ENCODE results near the gene EXD3.
A peak's percentile ranks its signal among the peaks of the same experiment; 100 is the strongest.

Gene EXD3

GRCh38 chr9:137307255-137308056, 115.5 kb downstream of the EXD3 start:
- Histone ChIP-seq H4K20me1 (0 out of 22 replicates have a peak, but pooled peaks cover 0 to 9% (median 0%) of the 10 kb centered on the region in 11 experiments), H3K36me3 (no peaks in the 10 kb centered on the region), H3K9me3 (replicated peaks in 1 of 11) (no peaks in the 10 kb centered on the region), H3K9ac (peak overlapping the region; percentile 36 to 81 (median 70); a peak in 20 of 22 replicates), H3K27ac (peak overlapping the region in 9 of 11 experiments; percentile 73 to 88 (median 81); a peak in 18 of 22 replicates), H3K4me1 (peaks cover 65 to 95% (median 89%) of the 10 kb centered on the region in 10 experiments), H3K27me3 (no peaks in the 10 kb centered on the region; a peak in 1 of 22 replicates), H3K4me2 (peak overlapping the region; percentile 96 to 100 (median 98)), H3K4me3 (peak overlapping the region in 8 of 10 experiments; percentile 5 to 57 (median 44); a peak in 14 of 20 replicates)
- no peak for TF ChIP-seq Cebpa-rat (IDR thresholded peaks at IDR 0.05)

GRCh38 chr9:137306850-137307254, 116.1 kb downstream of the EXD3 start:
- Histone ChIP-seq H3K9me3 (replicated peaks in 1 of 11) (no peaks in the 10 kb centered on the region), H3K36me3 (no peaks in the 10 kb centered on the region), H3K4me3 (peak overlapping the region in 9 of 10 experiments; percentile 5 to 57 (median 45); a peak in 14 of 20 replicates), H4K20me1 (0 out of 22 replicates have a peak, but pooled peaks cover 0 to 9% (median 0%) of the 10 kb centered on the region in 11 experiments), H3K4me1 (peaks cover 65 to 93% (median 88%) of the 10 kb centered on the region in 10 experiments), H3K4me2 (peak overlapping the region; percentile 96 to 100 (median 98)), H3K27me3 (peaks cover 0 to 2% (median under 1%) of the 10 kb centered on the region in 11 experiments; a peak in 11 of 22 replicates), H3K9ac (peak overlapping the region; percentile 36 to 81 (median 70); a peak in 20 of 22 replicates), H3K27ac (peak overlapping the region in 10 of 11 experiments; percentile 58 to 88 (median 80); a peak in 20 of 22 replicates)
- TF ChIP-seq Cebpa-rat (IDR thresholded peaks at IDR 0.05): no peak

DNA sequence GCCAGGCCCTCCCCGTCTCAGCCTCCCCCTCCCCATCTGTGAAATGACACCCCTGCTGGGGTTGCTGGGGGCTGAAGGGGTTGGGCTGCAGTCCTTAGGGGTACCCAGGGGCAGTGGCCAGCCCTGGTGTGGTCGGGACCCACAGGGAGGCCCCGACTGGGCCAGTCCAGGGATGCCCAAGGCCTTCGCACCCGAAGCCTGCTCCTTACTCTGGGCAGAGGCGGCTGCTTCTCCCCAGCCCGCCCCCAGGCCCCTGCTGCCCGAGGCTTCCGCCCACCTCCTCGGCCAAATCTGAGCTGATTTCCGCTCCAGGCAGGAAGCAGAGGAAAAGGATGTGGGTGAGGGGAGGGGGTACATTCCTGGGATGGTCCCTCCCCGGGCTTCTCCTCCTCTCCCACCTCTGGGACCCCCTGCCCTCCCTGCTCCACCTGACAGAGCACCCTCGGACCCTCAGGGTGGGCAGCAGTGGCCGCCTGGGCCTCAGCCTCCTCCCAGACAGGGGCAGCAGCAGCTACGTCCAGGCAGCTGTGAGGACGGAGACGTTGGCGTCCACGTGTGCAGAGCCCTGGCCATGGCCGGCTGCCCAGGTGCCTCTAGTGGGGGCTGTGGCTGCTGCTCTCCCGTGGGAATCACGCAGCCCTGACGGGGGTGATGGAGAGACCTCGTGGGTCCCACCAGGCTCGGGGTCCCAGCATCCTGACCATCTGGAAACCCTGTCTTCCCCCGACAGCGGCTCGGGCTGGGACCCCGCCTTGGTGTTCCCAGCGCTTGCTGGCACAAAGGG, 116.7 kb downstream of the EXD3 start:
- Histone ChIP-seq H3K27me3 (peaks cover 5 to 8% (median 7%) of the 10 kb centered on the region in 11 experiments), H3K27ac (peak overlapping the region; percentile 34 to 88 (median 80); a peak in 21 of 22 replicates), H4K20me1 (peaks cover 0 to 13% (median 5%) of the 10 kb centered on the region in 11 experiments; a peak in 16 of 22 replicates), H3K4me2 (peak overlapping the region; percentile 96 to 100 (median 98)), H3K4me1 (peaks cover 64 to 93% (median 88%) of the 10 kb centered on the region in 10 experiments), H3K4me3 (peak overlapping the region; percentile 5 to 57 (median 44); a peak in 17 of 20 replicates), H3K9ac (peak overlapping the region; percentile 45 to 81 (median 70); a peak in 20 of 22 replicates), H3K36me3 (no peaks in the 10 kb centered on the region), H3K9me3 (replicated peaks in 1 of 11) (no peaks in the 10 kb centered on the region)
- no peak for TF ChIP-seq Cebpa-rat (IDR thresholded peaks at IDR 0.05)

DNA sequence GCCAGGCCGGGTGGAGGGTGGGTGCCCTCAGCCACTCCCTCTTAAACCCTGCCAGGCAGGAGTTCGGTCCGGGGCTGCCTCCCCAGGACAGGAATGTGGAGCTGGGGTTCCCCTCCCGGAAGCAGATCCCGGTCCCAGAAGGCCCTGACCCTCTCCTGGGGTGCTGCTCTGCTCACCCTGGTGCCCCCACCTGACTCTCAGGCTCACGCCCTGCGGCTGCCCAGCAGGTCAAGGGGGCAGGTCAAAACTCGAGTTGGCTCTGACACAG, 117.2 kb downstream of the EXD3 start:
- Histone ChIP-seq H3K4me3 (peak overlapping the region in 8 of 10 experiments; percentile 10 to 57 (median 46); a peak in 15 of 20 replicates), H3K27me3 (peaks cover 10 to 14% (median 12%) of the 10 kb centered on the region in 11 experiments), H3K36me3 (no peaks in the 10 kb centered on the region), H3K27ac (peak overlapping the region; percentile 34 to 88 (median 80); a peak in 20 of 22 replicates), H3K9me3 (replicated peaks in 1 of 11) (no peaks in the 10 kb centered on the region), H4K20me1 (peaks cover 0 to 12% (median 10%) of the 10 kb centered on the region in 11 experiments; a peak in 17 of 22 replicates), H3K9ac (peak overlapping the region in 10 of 11 experiments; percentile 45 to 81 (median 70); a peak in 19 of 22 replicates), H3K4me2 (peak overlapping the region; percentile 96 to 100 (median 98)), H3K4me1 (peaks cover 60 to 93% (median 86%) of the 10 kb centered on the region in 10 experiments)
- TF ChIP-seq Cebpa-rat (IDR thresholded peaks at IDR 0.05): no peak

DNA sequence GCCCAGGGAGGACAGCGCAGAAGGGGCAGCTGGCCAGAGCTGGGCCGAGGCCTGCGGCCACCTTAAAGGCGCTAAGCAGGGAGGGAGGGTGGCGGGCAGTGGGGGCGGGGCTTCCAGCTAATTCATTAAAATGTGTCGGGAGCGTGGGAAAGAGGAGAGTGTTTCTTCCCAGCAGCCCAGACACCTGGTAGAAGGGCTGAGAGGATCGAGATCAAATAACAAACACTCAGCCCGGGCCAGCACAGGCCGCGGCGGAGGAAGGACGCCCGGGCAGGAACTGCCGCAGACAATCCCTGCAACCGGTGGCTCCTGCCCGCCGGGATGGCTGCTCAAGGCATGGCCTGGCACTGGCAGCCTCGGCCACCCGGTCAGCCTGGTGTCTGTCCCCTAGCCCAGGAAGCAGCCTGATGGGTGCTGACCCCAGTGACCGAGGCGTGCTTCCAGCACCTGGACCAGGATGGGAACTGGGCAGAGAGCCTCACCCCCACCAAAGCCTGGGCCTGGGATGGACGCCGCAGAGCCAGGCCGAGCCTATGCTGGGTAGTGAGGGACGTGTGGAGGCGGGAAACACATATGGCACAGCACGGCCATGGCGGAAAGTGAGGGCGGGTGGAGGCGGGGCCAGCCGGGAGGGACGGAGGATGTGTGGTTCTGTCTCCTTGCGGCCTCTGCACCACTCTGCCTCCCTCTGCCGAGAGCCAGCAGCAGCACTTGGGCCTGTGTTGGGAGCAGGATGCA, 117.7 kb downstream of the EXD3 start:
- no peaks in the 10 kb centered on the region for H3K36me3 ChIP-seq
- H4K20me1 ChIP-seq: peaks cover 0 to 15% (median 10%) of the 10 kb centered on the region in 11 experiments; a peak in 17 of 22 replicates
- H3K4me3 ChIP-seq: peak overlapping the region in 5 of 10 experiments; percentile 44 to 57 (median 47); a peak in 8 of 20 replicates
- no peaks in the 10 kb centered on the region for H3K9me3 ChIP-seq (replicated peaks in 1 of 11)
- H3K4me1 ChIP-seq: peaks cover 60 to 90% (median 83%) of the 10 kb centered on the region in 10 experiments
- H3K27me3 ChIP-seq: peaks cover 16 to 19% (median 16%) of the 10 kb centered on the region in 11 experiments
- TF ChIP-seq Cebpa-rat (IDR thresholded peaks at IDR 0.05): no peak
- H3K4me2 ChIP-seq: peak overlapping the region; percentile 96 to 100 (median 98)
- peak overlapping the region in 10 of 11 experiments; percentile 45 to 81 (median 70); a peak in 18 of 22 replicates for H3K9ac ChIP-seq
- H3K27ac ChIP-seq: peak overlapping the region; percentile 34 to 88 (median 80); a peak in 20 of 22 replicates

- peaks cover 23 to 26% (median 23%) of the 10 kb centered on the region in 11 experiments for H3K27me3 ChIP-seq
Measured at GRCh38 chr9:137304383-137305059, 118.4 kb downstream of the EXD3 start.

DNA sequence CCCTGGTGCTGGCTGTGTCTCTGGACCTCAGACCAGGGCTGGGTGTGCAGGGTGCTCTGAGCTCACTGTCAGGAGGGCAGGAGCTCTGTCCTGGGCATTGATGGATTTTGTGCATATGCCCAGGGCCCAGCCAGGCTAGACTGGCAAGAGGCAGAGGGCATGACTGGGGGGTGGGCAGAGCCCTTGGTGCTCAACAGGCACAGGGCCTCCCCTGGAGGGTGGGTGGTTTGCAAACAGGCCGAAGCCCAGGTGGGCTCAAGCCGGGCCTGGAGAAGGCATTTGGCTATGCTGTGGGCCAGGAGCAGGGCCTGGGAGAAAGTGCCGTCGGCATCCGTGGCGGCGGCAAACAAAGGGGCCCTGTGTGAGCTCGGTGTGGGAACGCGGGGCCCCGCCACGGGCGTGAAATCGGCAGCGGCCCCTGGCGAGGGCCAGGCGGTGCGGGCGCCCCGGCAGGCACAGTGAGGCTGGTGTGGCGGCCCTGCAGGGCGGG, 119.0 kb downstream of the EXD3 start:
- Histone ChIP-seq H3K27me3 (peaks cover 28 to 32% (median 29%) of the 10 kb centered on the region in 11 experiments), H3K36me3 (no peaks in the 10 kb centered on the region), H3K4me3 (no peak overlapping the region), H3K9me3 (replicated peaks in 1 of 11) (no peaks in the 10 kb centered on the region), H4K20me1 (peaks cover 0 to 28% (median 23%) of the 10 kb centered on the region in 11 experiments; a peak in 19 of 22 replicates), H3K27ac (peak overlapping the region in 9 of 11 experiments; percentile 73 to 88 (median 81); a peak in 13 of 22 replicates), H3K4me1 (peaks cover 60 to 89% (median 84%) of the 10 kb centered on the region in 10 experiments), H3K4me2 (peak overlapping the region; percentile 96 to 100 (median 98)), H3K9ac (peak overlapping the region in 9 of 11 experiments; percentile 20 to 81 (median 71); a peak in 14 of 22 replicates)
- TF ChIP-seq Cebpa-rat (IDR thresholded peaks at IDR 0.05): no peak

More at GRCh38 chr9:137304383-137305059, 118.4 kb downstream of the EXD3 start:
- H3K36me3 ChIP-seq: no peaks in the 10 kb centered on the region
- no peak for TF ChIP-seq Cebpa-rat (IDR thresholded peaks at IDR 0.05)
- peaks cover 0 to 22% (median 18%) of the 10 kb centered on the region in 11 experiments; a peak in 18 of 22 replicates for H4K20me1 ChIP-seq
- peaks cover 60 to 89% (median 82%) of the 10 kb centered on the region in 10 experiments for H3K4me1 ChIP-seq
- H3K9ac ChIP-seq: peak overlapping the region in 8 of 11 experiments; percentile 24 to 81 (median 70); a peak in 16 of 22 replicates
- peak overlapping the region; percentile 96 to 100 (median 98) for H3K4me2 ChIP-seq
- no peak overlapping the region for H3K4me3 ChIP-seq
- peak overlapping the region in 9 of 11 experiments; percentile 73 to 88 (median 81); a peak in 14 of 22 replicates for H3K27ac ChIP-seq
- H3K9me3 ChIP-seq (replicated peaks in 1 of 11): no peaks in the 10 kb centered on the region
